ENCODE data around the gene MUC12.
"Not testable (repeated sequence)": the region's sequence is repeated elsewhere in the genome, so short reads cannot be mapped to it uniquely, and the experiment has no call there.

Gene MUC12

GRCh38 chr7:100991631-100992030, 22.3 kb downstream of the MUC12 start:
- no peak overlapping the region for H3K4me3 ChIP-seq (ENCODE audit: low read depth, low read length)
- TF ChIP-seq CTCF (IDR thresholded peaks at IDR 0.05; ENCODE audit: low read depth, low read length, missing control alignments): no peak
- no peak for DNase-seq (ENCODE audit: low read depth)

GRCh38 chr7:100992280-100992679, 22.9 kb downstream of the MUC12 start:
- not testable (repeated sequence) for DNase-seq (ENCODE audit: low read depth); H3K4me3 ChIP-seq (ENCODE audit: low read depth, low read length)

GRCh38 chr7:100994671-100995070, 25.3 kb downstream of the MUC12 start:
- not testable (repeated sequence) for DNase-seq (ENCODE audit: low read depth)

GRCh38 chr7:100998530-100998929, 29.2 kb downstream of the MUC12 start:
- not testable (repeated sequence) for DNase-seq (ENCODE audit: low read depth); H3K4me3 ChIP-seq (ENCODE audit: low read depth, low read length)

More at GRCh38 chr7:100994671-100995070, 25.3 kb downstream of the MUC12 start:
- H3K4me3 ChIP-seq (ENCODE audit: low read depth, low read length): not testable (repeated sequence)

GRCh38 chr7:100999334-100999733, 30.0 kb downstream of the MUC12 start:
- not testable (repeated sequence) for H3K4me3 ChIP-seq (ENCODE audit: low read depth, low read length); DNase-seq (ENCODE audit: low read depth)

- H3K4me3 ChIP-seq (ENCODE audit: low read depth, low read length); DNase-seq (ENCODE audit: low read depth): not testable (repeated sequence)
Observed at GRCh38 chr7:101000025-101000424, 30.7 kb downstream of the MUC12 start.

GRCh38 chr7:101002333-101002732, 33.0 kb downstream of the MUC12 start:
- DNase-seq (ENCODE audit: low read depth); H3K4me3 ChIP-seq (ENCODE audit: low read depth, low read length): not testable (repeated sequence)

GRCh38 chr7:101007361-101007760, 38.0 kb downstream of the MUC12 start:
- not testable (repeated sequence) for H3K4me3 ChIP-seq (ENCODE audit: low read depth, low read length); DNase-seq (ENCODE audit: low read depth)

GRCh38 chr7:101009629-101010028, 40.3 kb downstream of the MUC12 start:
- no peak overlapping the region for H3K4me3 ChIP-seq (ENCODE audit: low read depth, low read length)
- TF ChIP-seq CTCF (IDR thresholded peaks at IDR 0.05; ENCODE audit: low read depth, low read length, missing control alignments): no peak
- DNase-seq (ENCODE audit: low read depth): no peak

GRCh38 chr7:101012931-101013330, 43.6 kb downstream of the MUC12 start:
- no peak for DNase-seq (ENCODE audit: low read depth)
- H3K4me3 ChIP-seq (ENCODE audit: low read depth, low read length): no peak overlapping the region
- no peak for TF ChIP-seq CTCF (IDR thresholded peaks at IDR 0.05; ENCODE audit: low read depth, low read length, missing control alignments)

- H3K4me3 ChIP-seq (ENCODE audit: low read depth, low read length): no peak overlapping the region
- DNase-seq (ENCODE audit: low read depth): no peak
- no peak for TF ChIP-seq CTCF (IDR thresholded peaks at IDR 0.05; ENCODE audit: low read depth, low read length, missing control alignments)
Observed at GRCh38 chr7:101015626-101016025, 46.3 kb downstream of the MUC12 start.

All from GM12864 (cell line).